HepG2 (cell line): ENCODE measurements around the gene ICAM2. TPM values are rescaled to one million over a fixed set of nuclear protein-coding genes. Genes with fewer than 3 reads are reported as not detected.
A peak's percentile ranks its signal among the peaks of the same experiment; 100 is the strongest.

ENCODE experiments used
- ADNP ChIP-seq: sonication (generic); formaldehyde crosslinking; IDR thresholded peaks from 2 replicates; pipeline ENCODE4 v1.4.0; 2020; ENCODE audit warnings: missing genetic modification reagents
- FOXO1 ChIP-seq: sonication (generic); formaldehyde crosslinking; IDR thresholded peaks from 2 replicates; pipeline ENCODE4 v1.4.0; 2020; ENCODE audit warnings: missing genetic modification reagents
- FOXP1 ChIP-seq, 2 experiments: fragments of 450-650 bp in 1 of 2; IDR thresholded peaks; 2 replicates each; pipeline ENCODE4 v1.6.1; 2017 to 2018; ENCODE audit warnings: antibody characterized with exemption in 1 of 2
- HCFC1 ChIP-seq: fragments of 150-350 bp; IDR thresholded peaks from 2 replicates; pipeline ENCODE4 v1.6.1; 2014; ENCODE audit warnings: low read depth, low read length
- HNF1B ChIP-seq: sonication (generic); formaldehyde crosslinking; IDR thresholded peaks from 2 replicates; pipeline ENCODE4 v1.5.1; 2020; ENCODE audit warnings: mild to moderate bottlenecking, moderate library complexity, missing genetic modification reagents
- KDM2A ChIP-seq: sonication (generic); formaldehyde crosslinking; IDR thresholded peaks from 2 replicates; pipeline ENCODE4 v1.4.0; 2020; ENCODE audit warnings: low read depth, missing genetic modification reagents, borderline replicate concordance
- MYC ChIP-seq: sonication (generic); formaldehyde crosslinking; IDR thresholded peaks from 2 replicates; pipeline ENCODE4 v1.9.0; 2021; ENCODE audit warnings: missing genetic modification reagents, borderline replicate concordance
- NCOA2 ChIP-seq: sonication (generic); formaldehyde crosslinking; IDR thresholded peaks from 2 replicates; pipeline ENCODE4 v1.8.0; 2022; ENCODE audit warnings: inconsistent platforms
- RAD21 ChIP-seq: fragments of 450-650 bp; formaldehyde crosslinking; IDR thresholded peaks from 2 replicates; pipeline ENCODE4 v1.5.0; 2020; ENCODE audit warnings: mild to moderate bottlenecking
- RBAK ChIP-seq: sonication (generic); formaldehyde crosslinking; IDR thresholded peaks from 2 replicates; pipeline ENCODE4 v1.5.1; 2020; ENCODE audit warnings: mild to moderate bottlenecking, missing genetic modification reagents
- RNF2 ChIP-seq: fragments of 450-650 bp; conservative IDR thresholded peaks from 2 replicates; pipeline ENCODE4 v1.6.1; 2016; ENCODE audit warnings: low read depth
- SCMH1 ChIP-seq: sonication (generic); formaldehyde crosslinking; IDR thresholded peaks from 2 replicates; pipeline ENCODE4 v1.9.0; 2021; ENCODE audit warnings: missing genetic modification reagents, mild to moderate bottlenecking, borderline replicate concordance
- SOX5 ChIP-seq: IDR thresholded peaks from 2 replicates; pipeline ENCODE4 v1.6.1; 2016; ENCODE audit warnings: borderline replicate concordance
- STAT5B ChIP-seq: sonication (generic); formaldehyde crosslinking; IDR thresholded peaks from 2 replicates; pipeline ENCODE4 v1.4.0; 2020; ENCODE audit warnings: missing genetic modification reagents
- THRA ChIP-seq: sonication (generic); formaldehyde crosslinking; IDR thresholded peaks from 2 replicates; pipeline ENCODE4 v1.4.0; 2020; ENCODE audit warnings: missing genetic modification reagents, borderline replicate concordance
- TOE1 ChIP-seq: sonication (generic); formaldehyde crosslinking; IDR thresholded peaks from 2 replicates; pipeline ENCODE4 v1.4.0; 2020; ENCODE audit warnings: mild to moderate bottlenecking, missing genetic modification reagents
- ZNF549 ChIP-seq: sonication (generic); formaldehyde crosslinking; IDR thresholded peaks from 2 replicates; pipeline ENCODE4 v1.5.0; 2020; ENCODE audit warnings: missing genetic modification reagents
- polyA plus RNA-seq, 8 experiments: library from polyadenylated mRNA; depleted of rRNA in 3 of 8; stranded (reverse) in 7 of 8; unstranded in 1 of 8; fragments of >200 nt; fragmentation: Illumina TruSeq in 4 of 8; extraction: Trizol in 4 of 8; gene quantifications; 2 replicates each; pipeline versions ENCODE4 v1.2.1 to v1.2.3, GENCODE V29; 2011 to 2016; ENCODE audit warnings: low read depth in 4 of 8, missing spikeins in 1 of 8, mixed read lengths in 1 of 8; ENCODE audit not compliant: insufficient read depth in 1 of 8
- total RNA-seq, 5 experiments: library from RNA; depleted of rRNA; stranded (reverse); fragments of >200 nt; fragmentation: Illumina TruSeq; extraction: Trizol; gene quantifications; 2 replicates each; pipeline ENCODE4 v1.2.3, GENCODE V29; 2016; ENCODE audit warnings: low read depth in 1 of 5
- TF ChIP-seq, protein P1 (sequence below), 2 experiments: sonication (generic) in 1 of 2; formaldehyde crosslinking in 1 of 2; IDR thresholded peaks; 2 replicates each; pipeline versions ENCODE4 v1.5.1 to v1.6.1; 2011 to 2020; ENCODE audit warnings: borderline replicate concordance in 1 of 2, low read depth in 1 of 2, low read length in 1 of 2, mild to moderate bottlenecking in 1 of 2, missing genetic modification reagents in 1 of 2, moderate library complexity in 1 of 2
- TF ChIP-seq, protein P2 (sequence below): sonication (generic); formaldehyde crosslinking; IDR thresholded peaks from 2 replicates; pipeline ENCODE4 v1.5.1; 2020; ENCODE audit warnings: missing genetic modification reagents, mild to moderate bottlenecking, borderline replicate concordance
- TF ChIP-seq, protein P3 (sequence below): sonication (generic); formaldehyde crosslinking; IDR thresholded peaks from 2 replicates; pipeline ENCODE4 v1.4.0; 2020; ENCODE audit warnings: missing genetic modification reagents

The ICAM2 gene
- total and polyA plus RNA-seq, 2 of the 13 experiments (the other 11 are each of a cell fraction or from before 2014, with no cell fraction given) = 10.9 to 20.8 TPM

DNA sequence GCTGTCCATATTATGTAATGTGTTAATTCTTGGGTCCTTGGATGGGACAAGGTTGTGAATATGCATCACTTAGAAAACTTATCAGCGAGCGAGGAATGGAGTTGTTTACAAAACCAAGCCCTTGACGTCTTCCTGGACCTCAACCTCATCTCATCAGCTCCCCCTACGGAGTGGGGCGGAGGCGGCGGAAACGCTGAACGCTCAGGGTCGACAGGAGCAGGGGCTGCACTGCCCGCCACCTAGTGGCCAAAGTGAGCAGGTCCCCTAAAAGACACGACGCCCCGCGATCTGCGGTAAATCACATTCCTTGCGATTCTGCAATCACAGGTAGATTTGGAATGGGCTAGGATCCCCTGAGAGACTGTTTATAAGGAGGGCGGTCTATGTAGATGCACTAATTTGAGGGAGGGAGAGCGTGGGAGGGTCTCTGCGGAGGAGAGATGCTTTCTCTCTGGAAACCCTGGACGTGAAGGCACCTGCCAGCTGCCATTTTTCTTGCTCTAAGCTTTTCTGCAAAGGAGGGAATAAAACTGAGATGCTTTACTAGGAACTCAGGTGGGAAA lies 5.4 kb upstream of the ICAM2 start (continued):
- TF ChIP-seq FOXP1 (IDR thresholded peaks at IDR 0.05) (no peak), FOXP1 (CRISPR knock-in tag; IDR thresholded peaks at IDR 0.05) (peak; percentile 36; the same call in 1 of the 2 replicates), ZNF549 (CRISPR knock-in tag) (no peak), NCOA2 (CRISPR knock-in tag) (no peak), ADNP (peak; percentile 87; the same call in 1 of the 2 replicates), SCMH1 (CRISPR knock-in tag) (no peak), FOXO1 (CRISPR knock-in tag) (peak; percentile 66), RAD21 (CRISPR knock-in tag) (peak; percentile 66; the same call in 1 of the 2 replicates), RBAK (CRISPR knock-in tag) (0 out of 2 replicates have a peak, but pooled peaks have one; percentile 6), KDM2A (CRISPR knock-in tag) (peak; percentile 89; the same call in 1 of the 2 replicates), STAT5B (CRISPR knock-in tag) (no peak), TOE1 (CRISPR knock-in tag) (0 out of 2 replicates have a peak, but pooled peaks have one; percentile 60), THRA (CRISPR knock-in tag) (0 out of 2 replicates have a peak, but pooled peaks have one; percentile 37), HCFC1 (no peak), MYC (peak; percentile 49; the same call in 1 of the 2 replicates), HNF1B (CRISPR knock-in tag) (peak; percentile 83; the same call in 1 of the 2 replicates), SOX5 (0 out of 2 replicates have a peak, but pooled peaks have one; percentile 42), RNF2 (0 out of 2 replicates have a peak, but pooled peaks have one; percentile 46)
- TF ChIP-seq, protein P1, sequence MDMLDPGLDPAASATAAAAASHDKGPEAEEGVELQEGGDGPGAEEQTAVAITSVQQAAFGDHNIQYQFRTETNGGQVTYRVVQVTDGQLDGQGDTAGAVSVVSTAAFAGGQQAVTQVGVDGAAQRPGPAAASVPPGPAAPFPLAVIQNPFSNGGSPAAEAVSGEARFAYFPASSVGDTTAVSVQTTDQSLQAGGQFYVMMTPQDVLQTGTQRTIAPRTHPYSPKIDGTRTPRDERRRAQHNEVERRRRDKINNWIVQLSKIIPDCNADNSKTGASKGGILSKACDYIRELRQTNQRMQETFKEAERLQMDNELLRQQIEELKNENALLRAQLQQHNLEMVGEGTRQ (IDR thresholded peaks at IDR 0.05; ENCODE audit: low read depth, low read length) = no peak
- TF ChIP-seq, protein P1 (CRISPR knock-in tag; IDR thresholded peaks at IDR 0.05; ENCODE audit: borderline replicate concordance) = no peak
- TF ChIP-seq, protein P2, sequence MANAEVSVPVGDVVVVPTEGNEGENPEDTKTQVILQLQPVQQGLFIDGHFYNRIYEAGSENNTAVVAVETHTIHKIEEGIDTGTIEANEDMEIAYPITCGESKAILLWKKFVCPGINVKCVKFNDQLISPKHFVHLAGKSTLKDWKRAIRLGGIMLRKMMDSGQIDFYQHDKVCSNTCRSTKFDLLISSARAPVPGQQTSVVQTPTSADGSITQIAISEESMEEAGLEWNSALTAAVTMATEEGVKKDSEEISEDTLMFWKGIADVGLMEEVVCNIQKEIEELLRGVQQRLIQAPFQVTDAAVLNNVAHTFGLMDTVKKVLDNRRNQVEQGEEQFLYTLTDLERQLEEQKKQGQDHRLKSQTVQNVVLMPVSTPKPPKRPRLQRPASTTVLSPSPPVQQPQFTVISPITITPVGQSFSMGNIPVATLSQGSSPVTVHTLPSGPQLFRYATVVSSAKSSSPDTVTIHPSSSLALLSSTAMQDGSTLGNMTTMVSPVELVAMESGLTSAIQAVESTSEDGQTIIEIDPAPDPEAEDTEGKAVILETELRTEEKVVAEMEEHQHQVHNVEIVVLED (CRISPR knock-in tag) = peak; percentile 40; the same call in 1 of the 2 replicates
- TF ChIP-seq, protein P3, sequence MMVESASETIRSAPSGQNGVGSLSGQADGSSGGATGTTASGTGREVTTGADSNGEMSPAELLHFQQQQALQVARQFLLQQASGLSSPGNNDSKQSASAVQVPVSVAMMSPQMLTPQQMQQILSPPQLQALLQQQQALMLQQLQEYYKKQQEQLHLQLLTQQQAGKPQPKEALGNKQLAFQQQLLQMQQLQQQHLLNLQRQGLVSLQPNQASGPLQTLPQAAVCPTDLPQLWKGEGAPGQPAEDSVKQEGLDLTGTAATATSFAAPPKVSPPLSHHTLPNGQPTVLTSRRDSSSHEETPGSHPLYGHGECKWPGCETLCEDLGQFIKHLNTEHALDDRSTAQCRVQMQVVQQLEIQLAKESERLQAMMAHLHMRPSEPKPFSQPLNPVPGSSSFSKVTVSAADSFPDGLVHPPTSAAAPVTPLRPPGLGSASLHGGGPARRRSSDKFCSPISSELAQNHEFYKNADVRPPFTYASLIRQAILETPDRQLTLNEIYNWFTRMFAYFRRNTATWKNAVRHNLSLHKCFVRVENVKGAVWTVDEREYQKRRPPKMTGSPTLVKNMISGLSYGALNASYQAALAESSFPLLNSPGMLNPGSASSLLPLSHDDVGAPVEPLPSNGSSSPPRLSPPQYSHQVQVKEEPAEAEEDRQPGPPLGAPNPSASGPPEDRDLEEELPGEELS = peak; percentile 58; the same call in 1 of the 2 replicates
